ENCODE data around the gene CHMP6. TPM values are rescaled to one million over a fixed set of nuclear protein-coding genes. Genes with fewer than 3 reads are reported as not detected.

CHMP6 gene
- total RNA-seq, 1 experiment from 2014 or later, result 17.4 TPM

DNA sequence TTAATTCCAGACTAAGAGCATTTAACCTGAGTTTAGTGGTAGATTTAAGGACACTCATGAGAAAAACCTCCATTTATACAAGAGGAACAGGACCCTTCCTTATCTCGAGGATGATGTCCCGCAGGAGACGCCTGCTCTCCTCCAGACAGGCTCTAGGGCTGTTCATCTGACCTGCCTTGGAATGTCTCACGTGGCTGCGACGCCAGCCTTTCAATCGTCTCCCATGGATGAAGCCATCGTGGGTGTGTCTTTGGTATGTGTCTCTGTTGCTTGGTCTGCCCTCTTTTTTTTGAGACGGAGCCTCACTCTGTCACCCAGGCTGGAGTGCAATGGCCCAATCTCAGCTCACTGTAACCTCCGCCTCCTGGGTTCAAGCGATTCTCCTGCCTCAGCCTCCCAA lies 16.5 kb downstream of the CHMP6 start:
- no peak overlapping the region for H3K4me3 ChIP-seq
- no peak for DNase-seq
- no peak overlapping the region for H2AFZ ChIP-seq
- POLR2A ChIA-PET (ENCODE audit: unreplicated experiment), result no interaction called here
- intact Hi-C loops (cut with micrococcal nuclease; ENCODE audit: unreplicated experiment), result no loop called here
- CTCF ChIA-PET, result no interaction called here
- H3K27me3 ChIP-seq (ENCODE audit: insufficient read depth, low read depth), result peaks cover 4% of the 10 kb centered on the region; the same call in 1 of the 2 replicates
- no peaks in the 10 kb centered on the region for H3K9me2 ChIP-seq (ENCODE audit: insufficient read depth)
- H3K9me3 ChIP-seq (ENCODE audit: insufficient read depth, low read depth), result no peaks in the 10 kb centered on the region
- no peaks in the 10 kb centered on the region for H3K36me3 ChIP-seq (ENCODE audit: low read depth)
- H3K79me2 ChIP-seq (ENCODE audit: low read depth), result no peaks in the 10 kb centered on the region
- TF ChIP-seq, protein P1, sequence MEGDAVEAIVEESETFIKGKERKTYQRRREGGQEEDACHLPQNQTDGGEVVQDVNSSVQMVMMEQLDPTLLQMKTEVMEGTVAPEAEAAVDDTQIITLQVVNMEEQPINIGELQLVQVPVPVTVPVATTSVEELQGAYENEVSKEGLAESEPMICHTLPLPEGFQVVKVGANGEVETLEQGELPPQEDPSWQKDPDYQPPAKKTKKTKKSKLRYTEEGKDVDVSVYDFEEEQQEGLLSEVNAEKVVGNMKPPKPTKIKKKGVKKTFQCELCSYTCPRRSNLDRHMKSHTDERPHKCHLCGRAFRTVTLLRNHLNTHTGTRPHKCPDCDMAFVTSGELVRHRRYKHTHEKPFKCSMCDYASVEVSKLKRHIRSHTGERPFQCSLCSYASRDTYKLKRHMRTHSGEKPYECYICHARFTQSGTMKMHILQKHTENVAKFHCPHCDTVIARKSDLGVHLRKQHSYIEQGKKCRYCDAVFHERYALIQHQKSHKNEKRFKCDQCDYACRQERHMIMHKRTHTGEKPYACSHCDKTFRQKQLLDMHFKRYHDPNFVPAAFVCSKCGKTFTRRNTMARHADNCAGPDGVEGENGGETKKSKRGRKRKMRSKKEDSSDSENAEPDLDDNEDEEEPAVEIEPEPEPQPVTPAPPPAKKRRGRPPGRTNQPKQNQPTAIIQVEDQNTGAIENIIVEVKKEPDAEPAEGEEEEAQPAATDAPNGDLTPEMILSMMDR (conservative IDR thresholded peaks at IDR 0.05), result no peak
- no peak for TF ChIP-seq EZH2 (IDR thresholded peaks at IDR 0.05; ENCODE audit: low read depth)
- H3F3A ChIP-seq (ENCODE audit: insufficient read depth, low read depth), result no peaks in the 10 kb centered on the region
- H4K20me1 ChIP-seq (ENCODE audit: insufficient read depth), result no peaks in the 10 kb centered on the region
- H3K4me2 ChIP-seq, result no peak overlapping the region
- no TSS peak for BruUV-seq (replicated peaks)
- no peaks in the 10 kb centered on the region for H3K4me1 ChIP-seq (replicated peaks; ENCODE audit: insufficient read depth)
- H3K27ac ChIP-seq, result no peak overlapping the region

DNA sequence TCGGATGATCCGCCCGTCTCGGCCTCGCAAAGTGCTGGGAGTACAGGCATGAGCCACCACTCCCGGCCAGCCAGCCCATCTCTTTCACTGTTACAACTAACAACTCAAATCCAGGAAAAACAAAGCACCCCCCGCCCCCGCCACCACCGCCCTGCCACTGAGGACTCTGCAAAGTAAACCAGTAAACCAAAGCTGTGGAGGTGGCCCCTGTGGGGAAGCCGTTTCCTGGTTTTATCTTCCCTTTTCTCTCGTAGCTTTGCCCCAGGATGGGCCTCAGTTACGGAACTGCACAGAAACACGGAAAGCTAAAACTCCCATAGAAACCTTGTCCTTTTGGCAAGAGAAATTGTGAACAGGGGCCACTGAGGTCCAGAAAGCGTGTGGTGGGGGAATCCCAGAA lies 17.5 kb downstream of the CHMP6 start:
- Histone ChIP-seq H3K36me3 (ENCODE audit: low read depth) (no peaks in the 10 kb centered on the region), H3K4me1 (replicated peaks; ENCODE audit: insufficient read depth) (no peaks in the 10 kb centered on the region), H3K27ac (no peak overlapping the region), H4K20me1 (ENCODE audit: insufficient read depth) (no peaks in the 10 kb centered on the region), H3K4me3 (no peak overlapping the region), H3K27me3 (ENCODE audit: insufficient read depth, low read depth) (peaks cover 4% of the 10 kb centered on the region; the same call in 1 of the 2 replicates), H3K9me2 (ENCODE audit: insufficient read depth) (no peaks in the 10 kb centered on the region), H3K9me3 (ENCODE audit: insufficient read depth, low read depth) (no peaks in the 10 kb centered on the region), H3K79me2 (ENCODE audit: low read depth) (no peaks in the 10 kb centered on the region), H2AFZ (no peak overlapping the region), H3F3A (ENCODE audit: insufficient read depth, low read depth) (no peaks in the 10 kb centered on the region), H3K4me2 (no peak overlapping the region)
- TF ChIP-seq, protein P1 (conservative IDR thresholded peaks at IDR 0.05), result no peak
- TF ChIP-seq EZH2 (IDR thresholded peaks at IDR 0.05; ENCODE audit: low read depth), result no peak
- intact Hi-C loops (cut with micrococcal nuclease; ENCODE audit: unreplicated experiment), result no loop called here
- BruUV-seq (replicated peaks), result no TSS peak
- DNase-seq, result no peak
- CTCF ChIA-PET, result no interaction called here
- POLR2A ChIA-PET (ENCODE audit: unreplicated experiment), result interaction anchor here (0.6 kb wide), 1 partner anchor 496 kb away, joined by 4 read pairs; no protein-coding TSS in a partner anchor

DNA sequence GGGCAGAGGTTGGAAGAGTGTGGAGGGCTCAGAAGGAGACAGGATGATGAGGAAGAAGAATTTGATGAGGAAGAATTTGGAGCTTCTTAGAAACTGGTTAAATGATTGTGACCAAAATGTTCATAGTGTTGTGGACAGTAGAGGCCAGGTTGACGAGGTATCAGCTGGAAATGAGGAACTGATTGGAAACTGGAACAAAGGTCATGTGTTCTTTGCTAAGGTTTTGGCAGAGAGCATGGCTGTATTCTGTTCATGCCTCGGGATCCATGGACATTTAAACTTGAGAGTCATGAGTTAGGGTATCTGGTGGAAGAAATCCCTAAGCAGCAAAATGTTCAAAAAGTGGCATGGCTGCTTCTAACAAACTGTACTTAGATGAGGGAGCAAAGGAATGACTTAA lies 19.3 kb downstream of the CHMP6 start:
- POLR2A ChIA-PET (ENCODE audit: unreplicated experiment), result no interaction called here
- Histone ChIP-seq H3K4me2 (no peak overlapping the region), H3K79me2 (ENCODE audit: low read depth) (no peaks in the 10 kb centered on the region), H4K20me1 (ENCODE audit: insufficient read depth) (no peaks in the 10 kb centered on the region), H3K4me1 (replicated peaks; ENCODE audit: insufficient read depth) (no peaks in the 10 kb centered on the region), H3K36me3 (ENCODE audit: low read depth) (no peaks in the 10 kb centered on the region), H3K4me3 (no peak overlapping the region), H3K9me3 (ENCODE audit: insufficient read depth, low read depth) (no peaks in the 10 kb centered on the region), H2AFZ (no peak overlapping the region), H3K9me2 (ENCODE audit: insufficient read depth) (no peaks in the 10 kb centered on the region), H3F3A (ENCODE audit: insufficient read depth, low read depth) (no peaks in the 10 kb centered on the region), H3K27ac (no peak overlapping the region), H3K27me3 (ENCODE audit: insufficient read depth, low read depth) (peaks cover 4% of the 10 kb centered on the region; the same call in 1 of the 2 replicates)
- TF ChIP-seq, protein P1 (conservative IDR thresholded peaks at IDR 0.05), result no peak
- no peak for TF ChIP-seq EZH2 (IDR thresholded peaks at IDR 0.05; ENCODE audit: low read depth)
- BruUV-seq (replicated peaks), result no TSS peak
- intact Hi-C loops (cut with micrococcal nuclease; ENCODE audit: unreplicated experiment), result no loop called here
- no peak for DNase-seq
- CTCF ChIA-PET, result no interaction called here

Data from PC-9 (cell line).